T-helper 2 cell (primary cell): ENCODE measurements around the gene TMEM186.
"Not testable (repeated sequence)": the region's sequence is repeated elsewhere in the genome, so short reads cannot be mapped to it uniquely, and the experiment has no call there.

ENCODE experiments used
- DNase-seq, 5 experiments: peaks; one replicate each; pipeline versions ENCODE4 v3.0.0 to v3.0.0-alpha.2; 2012 to 2022

The TMEM186 gene

DNA sequence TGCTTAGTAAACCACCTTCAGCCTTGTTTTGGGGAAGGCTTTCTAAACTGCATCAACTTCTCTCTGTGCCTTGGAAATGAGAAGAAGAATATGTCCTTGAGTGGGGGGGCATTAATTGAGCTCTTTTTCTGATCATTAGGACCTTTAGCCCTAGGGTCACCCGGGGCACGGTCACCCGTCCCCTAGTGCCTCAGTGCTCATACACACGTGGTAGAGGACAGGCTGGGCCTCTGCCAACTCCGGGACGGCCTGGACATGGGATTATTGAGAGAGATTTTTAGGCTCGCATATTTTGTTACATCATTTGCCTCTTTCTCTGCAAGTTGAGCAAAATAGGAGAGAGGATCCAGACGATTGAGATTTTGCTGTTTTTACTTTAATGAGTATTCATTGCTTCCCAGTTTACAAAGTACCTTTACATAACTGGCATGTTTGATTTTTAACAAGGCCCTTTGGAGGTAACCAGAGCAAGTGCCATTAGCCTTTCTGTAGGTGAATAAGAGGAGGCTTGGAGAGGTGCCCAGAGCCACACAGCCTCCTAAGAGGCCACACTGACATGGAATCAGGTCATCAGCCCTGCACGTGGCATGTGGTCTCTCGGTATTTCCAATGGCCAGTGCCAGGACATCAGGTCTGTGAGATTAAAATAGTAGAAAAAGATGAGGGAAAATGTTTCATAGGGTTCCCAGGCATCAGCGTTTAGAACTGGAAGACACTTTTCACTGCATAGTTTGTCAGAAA, 11.3 kb upstream of the TMEM186 start:
- DNase-seq = no peak

DNA sequence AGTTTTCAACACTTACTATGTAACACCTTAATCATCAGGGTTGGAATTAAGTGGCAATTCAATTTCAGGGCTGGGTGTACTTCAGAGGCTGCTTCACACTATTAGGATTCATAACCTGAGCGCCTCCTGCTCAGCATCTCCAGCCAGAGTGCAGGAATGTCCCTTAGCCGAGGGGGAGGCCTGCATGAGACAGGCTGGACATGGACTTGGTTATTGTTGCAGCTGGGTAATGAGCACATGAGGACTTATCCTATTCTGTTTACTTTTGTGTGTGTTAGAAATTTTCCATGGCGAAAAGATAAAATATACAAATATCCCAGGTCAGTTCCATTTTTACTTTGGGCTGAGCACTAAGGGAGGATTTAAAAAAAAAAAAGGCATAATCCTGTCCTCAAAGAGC, 10.6 kb upstream of the TMEM186 start:
- DNase-seq = no peak

DNA sequence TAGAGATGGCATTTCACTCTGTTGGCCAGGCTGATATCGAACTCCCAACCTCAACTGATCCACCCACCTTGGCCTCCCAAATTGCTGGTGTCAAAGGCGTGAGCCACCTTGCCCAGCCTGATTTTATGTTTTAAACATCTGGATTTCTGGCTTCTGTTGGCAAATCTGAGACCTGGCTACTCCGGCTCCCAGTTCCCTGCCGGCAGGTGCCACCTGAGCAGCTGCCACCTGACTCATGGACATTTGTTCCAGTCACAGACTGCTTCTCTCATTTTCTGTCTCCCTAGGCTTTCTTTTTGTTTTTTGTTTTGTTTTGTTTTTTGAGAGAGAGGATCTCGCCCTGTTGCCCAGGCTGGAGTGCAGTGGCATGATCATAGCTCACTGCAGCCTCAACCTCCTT, 9.8 kb upstream of the TMEM186 start:
- no peak for DNase-seq

DNA sequence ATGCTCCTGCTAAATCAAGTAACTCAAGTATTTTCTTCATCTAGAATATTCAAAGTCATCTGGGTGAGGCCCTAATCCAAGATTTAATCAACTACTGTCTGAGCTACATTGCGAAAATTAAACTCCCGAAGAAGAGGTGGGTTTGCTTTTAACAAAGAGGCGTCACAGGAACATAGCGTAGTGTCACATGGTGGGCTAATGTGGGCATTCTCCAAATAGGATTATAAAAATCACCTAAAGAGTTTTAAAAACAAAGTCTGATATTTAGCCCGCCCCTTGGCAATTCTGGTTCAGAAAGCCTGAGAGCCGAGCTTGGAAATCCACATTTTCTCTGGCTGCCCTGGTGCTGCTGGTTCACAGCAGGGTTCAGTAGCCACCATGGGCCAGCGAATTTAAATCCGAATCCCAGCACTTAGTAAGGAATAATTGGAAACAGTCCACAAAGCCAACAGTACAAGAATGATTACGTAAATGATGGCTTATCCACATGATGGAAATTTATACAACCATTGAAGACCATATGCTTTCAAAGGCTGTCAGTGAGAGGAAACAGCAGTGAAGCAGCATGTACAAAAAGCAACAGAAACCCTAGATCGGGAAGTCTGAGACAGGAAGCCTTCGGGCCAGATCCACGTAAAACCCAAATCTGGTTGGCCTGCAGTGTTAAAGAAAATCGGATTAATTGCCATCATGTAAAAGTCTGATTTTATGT, 9.0 kb upstream of the TMEM186 start:
- no peak for DNase-seq

DNA sequence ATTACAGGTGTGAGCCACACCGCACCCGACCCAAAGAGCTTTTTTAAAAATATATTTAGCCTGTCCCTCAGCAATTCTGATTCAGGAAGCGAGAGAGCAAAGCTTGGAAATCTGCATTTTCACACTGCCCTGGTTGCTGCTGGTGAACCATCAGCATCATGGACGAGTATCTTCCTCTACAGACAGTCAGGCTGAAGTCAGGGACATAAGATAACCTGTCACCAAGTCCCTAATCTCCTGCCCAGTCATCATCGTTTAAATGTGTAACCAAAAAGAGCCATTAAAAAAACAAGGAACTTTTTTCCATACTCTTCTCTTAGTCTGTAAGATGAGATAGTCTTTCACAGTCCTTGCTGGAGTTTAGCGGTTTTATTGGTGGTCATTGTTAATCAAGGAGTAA, 6.9 kb upstream of the TMEM186 start:
- no peak for DNase-seq

DNA sequence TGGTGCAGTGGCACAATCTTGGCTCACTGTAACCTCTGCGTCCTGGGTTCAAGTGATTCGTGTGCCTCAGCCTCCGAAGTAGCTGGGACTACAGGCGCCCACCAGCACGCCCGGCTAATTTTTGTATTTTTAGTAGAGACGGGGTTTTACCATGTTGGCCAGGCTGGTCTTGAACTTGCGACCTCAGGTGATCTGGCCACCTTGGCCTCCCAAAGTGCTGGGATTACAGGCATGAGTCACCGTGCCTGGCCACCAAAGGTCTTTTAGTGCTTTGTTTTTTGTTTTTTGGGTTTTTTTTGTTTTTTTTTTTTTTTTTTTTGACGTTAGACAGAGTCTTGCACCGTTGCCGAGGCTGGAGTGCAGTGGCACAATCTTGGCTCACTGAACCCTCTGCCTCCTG, 6.3 kb upstream of the TMEM186 start:
- DNase-seq = not testable (repeated sequence)

DNA sequence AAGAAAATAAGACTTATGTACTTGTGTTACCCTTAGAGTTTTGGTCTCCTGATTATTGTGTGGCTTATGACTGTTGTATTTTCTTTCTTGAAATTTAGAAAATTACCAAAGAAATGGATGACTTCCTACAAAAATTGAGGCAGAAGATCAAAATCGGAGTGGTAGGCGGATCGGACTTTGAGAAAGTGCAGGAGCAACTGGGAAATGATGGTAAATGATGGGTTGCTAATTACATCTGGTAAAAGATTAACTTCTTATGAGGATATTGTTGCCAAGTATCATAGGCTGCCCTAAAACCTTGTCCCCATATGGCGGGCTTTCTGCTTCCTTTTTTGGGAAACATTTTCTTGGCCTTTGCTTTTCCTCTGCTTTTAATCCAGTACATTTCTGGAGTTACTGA, 4.3 kb upstream of the TMEM186 start:
- no peak for DNase-seq

DNA sequence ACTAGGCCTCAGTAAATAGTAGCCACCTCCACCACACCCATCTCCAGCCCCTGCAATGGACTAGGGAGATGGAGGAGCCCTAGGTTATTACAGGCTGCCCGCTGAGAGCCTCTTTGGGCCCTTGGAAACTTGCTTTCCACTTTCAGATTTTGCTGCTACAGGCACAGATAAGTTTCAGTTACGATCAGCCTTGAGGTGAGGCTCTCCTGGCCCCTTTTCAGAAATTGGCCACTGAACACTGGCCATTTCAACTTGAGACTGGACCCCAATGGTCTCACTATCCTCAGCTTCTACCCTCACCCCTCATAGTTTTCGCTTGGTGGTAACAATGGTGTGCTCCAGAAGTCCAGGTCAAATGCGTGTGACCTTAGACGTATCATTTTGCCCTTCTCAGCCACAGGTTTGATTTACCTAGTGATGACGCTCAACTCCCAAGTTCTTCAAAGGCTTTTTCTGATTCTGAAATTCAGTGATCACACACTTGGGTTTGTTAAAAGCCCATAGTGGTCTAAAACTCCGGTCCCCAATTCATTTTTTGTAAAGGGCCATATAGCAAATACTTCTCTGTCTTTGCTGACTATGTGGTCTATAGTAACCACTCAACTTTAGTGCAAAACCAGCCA, 1.2 kb upstream of the TMEM186 start:
- peak in 1 of 5 experiments; percentile 22 for DNase-seq

DNA sequence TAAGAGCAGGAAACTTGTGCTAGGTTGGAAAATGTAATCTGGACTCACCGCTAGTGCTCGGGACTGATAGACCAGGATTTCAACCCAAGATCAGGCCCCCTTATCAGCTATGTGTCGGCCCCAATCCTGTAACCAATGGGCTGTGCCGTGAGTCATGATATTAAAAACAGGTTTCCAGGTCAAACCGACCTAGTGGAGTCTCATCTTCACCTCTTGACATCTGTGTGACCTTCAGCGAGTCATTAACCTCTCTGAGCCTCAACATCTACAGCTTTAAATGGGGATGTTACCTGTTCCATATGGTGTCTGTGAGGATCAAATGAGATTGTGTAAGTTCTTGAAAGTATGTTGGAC, 712 bp upstream of the TMEM186 start:
- peak in 1 of 5 experiments; percentile 16 for DNase-seq

DNA sequence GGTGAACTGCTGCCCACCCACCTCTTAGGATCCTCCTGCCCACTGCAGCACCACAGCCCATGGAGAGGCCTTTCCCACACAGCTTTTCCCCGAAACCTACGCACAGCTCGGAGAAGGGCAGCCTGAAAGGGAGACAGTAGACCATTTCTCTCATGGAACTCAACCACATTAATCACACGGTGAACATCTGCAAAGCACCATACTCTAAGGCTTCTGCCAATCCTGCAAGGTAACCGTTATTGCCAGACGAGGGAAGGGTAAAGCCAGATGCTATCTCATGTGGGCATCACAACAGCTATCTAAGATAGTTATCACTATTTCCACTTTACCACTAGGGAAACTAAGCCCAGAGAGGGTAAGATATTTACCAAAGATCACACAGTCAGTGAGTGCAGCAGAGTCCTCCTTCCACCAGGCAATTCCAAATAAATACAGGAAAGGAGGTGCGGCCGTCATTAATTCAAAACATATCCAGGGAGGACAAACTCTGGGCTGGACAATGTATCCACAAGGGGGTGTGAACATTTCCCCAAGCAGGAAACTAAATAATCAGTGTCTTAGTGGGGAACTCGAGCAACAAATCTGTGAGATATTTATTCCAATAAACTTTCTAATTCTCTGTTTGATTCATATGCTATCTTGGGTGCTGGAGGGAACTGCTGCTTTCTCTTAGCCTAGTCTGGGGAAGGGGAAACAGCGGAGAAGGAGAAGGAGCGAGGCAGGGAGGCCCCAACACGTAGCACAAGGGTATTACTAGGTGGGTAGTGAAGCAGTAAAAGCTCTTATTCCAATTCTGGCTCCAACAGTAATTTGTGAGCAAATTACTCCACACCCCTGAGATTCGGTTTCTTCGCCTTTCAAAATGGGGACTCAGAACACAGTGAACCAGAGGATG, 723 bp downstream of the TMEM186 start:
- DNase-seq = peak in 1 of 5 experiments; percentile 55

DNA sequence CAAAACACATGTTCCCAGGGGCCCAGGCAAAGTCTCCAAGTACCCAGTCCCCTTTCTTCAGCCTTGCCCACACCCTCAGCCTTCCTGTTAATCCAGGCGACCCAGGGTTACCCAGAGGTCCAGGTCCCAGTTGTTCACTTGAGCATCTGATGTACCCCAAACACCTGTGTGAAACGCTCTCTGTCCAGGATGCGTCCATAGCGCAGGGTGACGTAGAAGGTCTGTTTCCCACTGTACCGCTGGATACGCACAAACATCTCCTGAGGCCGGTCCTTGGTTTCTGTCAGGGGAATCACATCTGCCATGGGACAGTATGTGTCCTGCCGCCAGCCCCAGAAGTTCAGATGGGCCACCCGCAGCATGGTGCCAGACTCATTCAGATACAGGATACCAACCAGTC, 1.6 kb downstream of the TMEM186 start:
- DNase-seq = no peak

DNA sequence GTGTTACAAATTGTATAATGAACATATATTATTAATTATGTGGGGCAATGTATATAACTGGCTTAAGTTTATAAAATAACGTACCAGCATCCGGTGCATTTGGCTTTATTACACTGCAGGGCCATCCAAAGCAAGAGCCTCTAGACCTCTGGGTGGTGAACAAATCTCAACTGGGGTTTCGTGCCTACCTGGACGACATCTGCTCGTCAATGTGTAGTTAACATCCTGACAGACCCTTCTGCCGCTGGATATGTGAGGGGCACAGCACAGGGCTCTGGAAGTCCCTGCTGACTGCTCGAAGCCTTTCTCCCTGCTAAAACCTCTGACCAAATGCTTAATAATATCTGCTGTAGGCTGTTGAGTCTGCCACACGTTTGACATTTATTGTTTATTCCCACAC, 2.3 kb downstream of the TMEM186 start:
- no peak for DNase-seq

DNA sequence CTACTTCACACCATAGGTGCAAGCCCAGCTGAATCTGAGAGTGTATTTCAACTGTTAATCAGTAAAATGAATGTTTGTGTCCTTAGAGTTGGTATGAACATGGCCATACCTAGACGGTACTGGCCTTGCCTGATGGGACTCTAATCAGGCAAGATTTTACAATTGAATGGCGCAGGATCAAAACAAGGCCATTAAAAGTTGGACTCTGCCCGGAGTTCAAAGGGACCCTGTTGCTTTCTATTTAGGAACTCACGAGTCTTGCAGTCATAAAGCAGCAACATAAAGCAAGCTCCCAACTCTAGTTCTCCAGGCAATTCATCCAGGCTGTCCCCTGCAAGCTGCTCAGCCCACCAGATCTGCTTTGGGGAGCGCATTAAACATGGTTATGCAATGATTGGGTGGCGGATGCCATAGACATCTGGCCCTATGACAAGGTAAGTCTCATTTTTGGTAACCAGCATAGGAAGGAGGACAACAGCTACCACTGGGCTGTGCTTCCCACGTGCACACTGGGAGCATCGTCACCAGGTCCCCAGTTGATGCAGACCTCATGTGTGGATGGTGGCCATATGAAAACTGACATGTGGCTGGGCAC, 8.8 kb downstream of the TMEM186 start:
- DNase-seq = no peak

DNA sequence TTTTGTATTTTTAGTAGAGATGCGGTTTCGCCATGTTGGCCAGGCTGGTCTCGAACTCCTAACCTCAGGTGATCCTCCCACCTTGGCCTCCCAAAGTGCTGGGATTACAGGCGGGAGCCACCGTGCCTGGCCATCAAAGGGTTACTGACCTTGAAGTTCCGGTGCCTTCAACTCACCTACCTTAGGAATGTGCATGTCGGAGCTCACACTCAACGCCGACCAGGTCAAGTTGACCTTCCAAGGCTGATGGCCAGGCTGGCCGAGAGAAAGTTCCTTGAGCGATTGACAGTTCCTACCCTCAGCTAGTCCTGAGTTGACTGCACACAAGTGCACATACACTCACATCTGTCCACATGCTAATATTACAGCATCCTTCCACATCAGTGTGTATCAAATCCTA, 11.1 kb downstream of the TMEM186 start:
- not testable (repeated sequence) for DNase-seq

DNA sequence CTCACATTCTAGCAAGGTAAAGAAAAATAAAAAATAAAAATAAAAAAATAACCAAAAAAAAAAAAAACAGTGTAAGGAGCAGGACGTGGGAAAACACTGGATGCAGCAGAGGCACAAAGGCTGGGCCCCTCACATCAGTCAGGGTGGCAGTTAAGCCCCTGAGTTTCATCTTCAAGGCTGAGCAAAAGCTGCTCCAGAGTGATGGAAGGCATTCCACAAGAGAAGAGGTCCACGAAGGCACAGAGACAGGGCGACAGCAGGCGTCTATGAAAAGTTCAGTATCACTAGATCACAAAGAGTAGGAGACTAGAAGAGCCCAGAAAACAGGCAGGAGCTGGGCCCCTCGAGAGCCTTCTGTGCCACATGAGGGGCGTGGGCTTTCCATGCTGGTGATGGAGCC, 12.0 kb downstream of the TMEM186 start:
- DNase-seq = no peak

DNA sequence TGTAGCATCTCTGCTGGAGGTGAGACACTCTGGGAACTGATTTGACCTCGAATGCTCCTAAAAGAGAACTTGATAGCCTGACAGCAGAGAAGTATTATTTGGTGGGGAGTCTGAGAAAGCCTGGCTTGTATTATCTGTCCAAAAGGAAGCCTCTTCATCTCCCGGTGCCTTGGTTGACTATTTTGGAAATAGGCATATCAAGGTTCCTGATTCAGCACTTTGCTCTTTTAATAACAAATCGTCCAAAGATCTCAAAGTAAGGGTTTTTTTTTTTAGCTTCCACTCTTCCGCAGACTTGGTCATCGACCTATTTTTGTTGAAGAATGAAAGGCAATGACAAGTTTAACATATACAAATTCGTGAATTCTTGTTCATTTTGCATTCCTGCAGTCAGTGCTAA, 14.8 kb downstream of the TMEM186 start:
- no peak for DNase-seq

DNA sequence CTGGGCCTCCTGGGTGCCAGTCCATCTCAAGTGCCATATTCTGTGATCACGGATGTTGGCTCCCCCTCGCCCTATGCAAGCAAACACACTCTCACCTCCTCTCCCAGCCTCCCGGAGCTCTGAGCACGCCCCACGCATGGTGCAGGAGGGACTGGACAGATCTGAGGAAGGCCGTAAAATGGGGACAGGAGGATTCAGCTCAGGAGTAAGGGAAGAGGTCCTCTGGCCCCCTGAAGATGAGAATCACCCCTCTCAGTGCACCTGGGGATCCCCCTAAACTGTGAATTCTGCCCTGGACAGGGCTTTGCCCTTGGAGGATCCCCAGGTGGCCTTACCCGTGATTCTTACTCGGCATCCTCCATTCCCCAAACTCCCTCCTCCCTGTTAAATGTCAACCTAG, 15.6 kb downstream of the TMEM186 start:
- DNase-seq = no peak

DNA sequence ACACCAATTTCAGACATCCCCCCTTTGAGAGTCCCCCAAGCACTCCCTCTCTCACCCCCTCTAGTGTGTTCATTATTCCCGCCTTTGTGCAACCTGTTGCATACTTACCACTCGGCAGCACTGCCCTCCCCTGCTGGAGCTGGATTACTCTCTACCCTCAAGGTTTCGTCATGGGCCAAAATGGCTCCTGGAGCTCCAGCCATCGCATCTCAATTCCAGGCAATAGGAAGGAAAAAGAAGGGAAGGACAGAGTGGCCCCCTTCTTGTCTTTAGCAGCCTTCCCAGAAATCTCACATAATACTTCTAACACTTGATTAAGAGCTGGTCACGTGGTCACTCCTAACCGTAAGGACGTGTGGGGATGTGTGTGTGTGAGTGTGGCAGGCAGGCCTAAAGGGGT, 20.2 kb downstream of the TMEM186 start:
- no peak for DNase-seq

DNA sequence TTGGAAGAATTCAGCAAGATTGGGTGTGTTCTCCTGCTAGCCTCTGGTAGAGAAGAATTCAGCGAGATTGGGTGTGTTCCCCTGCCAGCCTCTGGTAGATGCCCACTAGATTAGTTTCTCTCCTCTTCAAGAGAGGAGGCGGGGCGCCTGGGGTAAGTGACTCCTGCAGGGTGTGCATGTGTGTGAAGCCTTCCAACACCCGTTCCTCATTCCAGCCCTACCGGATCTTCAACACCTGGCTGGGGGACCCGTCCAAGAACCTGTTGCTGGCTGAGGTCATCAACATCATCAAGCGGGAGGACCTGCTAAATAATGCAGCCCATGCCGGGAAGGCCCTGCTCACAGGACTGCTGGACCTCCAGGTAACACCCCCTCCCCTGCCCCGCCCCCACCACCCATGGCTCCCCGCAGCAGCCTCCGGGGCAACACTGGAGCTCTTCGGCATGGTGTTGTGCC, 21.3 kb downstream of the TMEM186 start:
- DNase-seq = no peak

DNA sequence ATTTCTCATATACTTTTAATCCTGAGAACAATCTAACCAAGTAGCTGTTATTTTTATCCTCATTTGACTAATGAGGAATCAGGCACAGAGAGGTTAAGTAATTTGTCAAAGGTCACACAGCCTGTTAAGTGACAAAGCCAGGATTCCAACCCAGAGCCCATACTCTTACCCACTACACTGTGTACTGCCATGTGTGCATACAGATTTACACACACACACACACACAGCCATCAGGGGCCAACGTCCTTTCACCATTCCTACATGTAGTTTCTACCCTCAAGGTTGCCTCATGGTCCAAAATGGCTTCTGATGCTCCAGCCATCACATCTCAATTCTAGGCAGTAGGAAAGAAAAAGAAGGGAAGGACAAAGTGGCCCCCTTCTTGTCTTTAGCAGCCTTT, 22.1 kb downstream of the TMEM186 start:
- DNase-seq = no peak

DNA sequence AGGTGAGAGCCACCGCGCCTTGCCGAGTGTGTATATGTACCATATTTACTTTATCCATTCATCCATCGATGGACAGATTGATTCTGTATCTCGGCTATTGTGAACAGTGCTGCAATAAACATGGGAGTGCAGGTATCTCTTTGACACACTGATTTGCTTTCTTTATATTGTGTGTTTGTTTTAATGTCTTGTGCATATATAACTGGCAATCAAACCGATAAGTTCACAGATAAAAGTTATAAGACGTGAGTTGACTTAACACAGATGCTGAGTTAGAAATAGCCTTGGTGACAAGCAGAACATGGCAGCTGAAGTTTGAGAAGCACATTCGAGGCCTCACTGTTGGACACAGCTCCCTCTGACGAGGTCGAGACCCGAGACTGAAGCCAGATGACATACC, 23.2 kb downstream of the TMEM186 start:
- no peak for DNase-seq

DNA sequence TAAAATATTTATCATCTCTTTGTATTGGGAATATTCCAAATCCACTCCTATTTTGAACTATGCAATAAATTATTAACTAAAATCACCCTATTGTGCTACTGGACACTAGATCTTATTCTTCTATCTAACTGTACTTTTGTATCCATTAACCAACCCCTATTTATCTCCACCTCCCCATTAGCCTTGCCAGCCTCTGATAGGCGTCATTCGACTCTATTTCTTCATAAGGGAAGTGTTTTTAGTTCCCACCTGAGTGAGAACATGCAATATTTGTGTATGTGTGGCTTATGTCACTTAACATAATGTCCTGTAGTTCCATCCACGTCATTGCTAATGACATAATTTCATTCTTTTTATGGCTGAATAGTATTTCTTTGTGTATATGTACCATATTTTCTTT, 23.9 kb downstream of the TMEM186 start:
- no peak for DNase-seq

DNA sequence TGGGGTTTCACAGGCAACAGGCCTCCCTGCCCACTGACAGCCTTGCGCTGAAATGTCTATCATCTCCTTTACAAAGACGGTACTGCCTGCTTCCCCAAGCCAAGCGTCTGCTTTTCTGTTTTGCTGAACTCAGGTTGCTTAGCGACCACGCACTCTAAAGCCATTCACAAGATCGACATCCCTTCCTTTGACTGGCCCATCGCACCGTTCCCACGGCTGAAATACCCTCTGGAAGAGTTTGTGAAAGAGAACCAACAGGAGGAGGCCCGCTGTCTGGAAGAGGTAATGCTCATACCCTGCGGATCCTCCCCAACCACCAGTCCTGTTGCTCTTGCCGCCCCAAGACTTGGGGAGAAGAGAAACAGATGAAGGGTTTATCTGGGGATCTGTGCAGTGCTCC, 28.7 kb downstream of the TMEM186 start:
- no peak for DNase-seq
